Breast epithelium (tissue), 4 donors: Measurements from ENCODE around the gene MMRN1. TPM values are rescaled to one million over a fixed set of nuclear protein-coding genes. Genes with fewer than 3 reads are reported as not detected.

Experiments
- DNase-seq, 2 donors: peaks; one replicate each; pipeline ENCODE4 v3.0.0-alpha.2; 2019; ENCODE audit warnings: low spot score in 2 of 2
- H3K27ac ChIP-seq, 2 donors: fragments of 200-600 bp; sonication (generic) in 1 of 2; one replicate each; pipeline ENCODE4 v1.5.1; 2016 to 2019; ENCODE audit warnings: mild to moderate bottlenecking in 1 of 2
- H3K27me3 ChIP-seq, 2 donors: fragments of 200-600 bp; sonication (generic) in 1 of 2; one replicate each; pipeline versions ENCODE4 v1.5.1 to v1.6.0; 2017 to 2019; ENCODE audit warnings: control low read depth in 1 of 2, mild to moderate bottlenecking in 1 of 2
- H3K36me3 ChIP-seq: fragments of 200-600 bp; one replicate; pipeline ENCODE4 v1.5.1; 2019
- H3K4me1 ChIP-seq, 2 donors: fragments of 200-600 bp; sonication (generic); one replicate each; pipeline ENCODE4 v1.5.1; 2016 to 2019; ENCODE audit warnings: control low read depth in 1 of 2
- H3K4me3 ChIP-seq, 3 donors: fragments of 200-600 bp; sonication (generic); 1 replicate in 2 of 3; 2 replicates in 1 of 3; pipeline ENCODE4 v1.5.1; 2016 to 2019; ENCODE audit warnings: mild to moderate bottlenecking in 3 of 3, moderate library complexity in 2 of 3
- H3K9me3 ChIP-seq, 2 donors: fragments of 200-600 bp; sonication (generic) in 1 of 2; one replicate each; pipeline ENCODE4 v1.5.1; 2016 to 2019; ENCODE audit warnings: control low read depth in 1 of 2
- POLR2A ChIP-seq: fragments of 450-650 bp; IDR thresholded peaks from one replicate; pipeline ENCODE4 v1.6.1; 2016; ENCODE audit warnings: antibody characterized with exemption, mild to moderate bottlenecking, moderate library complexity
- POLR2AphosphoS5 ChIP-seq, 3 donors: sonication (generic); formaldehyde crosslinking; IDR thresholded peaks; one replicate each; pipeline ENCODE4 v1.6.1; 2017; ENCODE audit warnings: antibody characterized with exemption in 3 of 3
- intact Hi-C: fragments of 100-400 bp; cut with DNase I; formaldehyde crosslinking; loops from one replicate; pipeline ENCODE4 v1.15.1; 2023; ENCODE audit warnings: low total_unique reads
- total RNA-seq, 3 donors: library from RNA; depleted of rRNA; stranded (reverse); fragments of >200 nt; gene quantifications; one replicate each; pipeline ENCODE4 v1.1.0, GENCODE V29; 2016
- TF ChIP-seq, protein P1 (sequence below), 3 donors: fragments of 450-650 bp; IDR thresholded peaks; one replicate each; pipeline ENCODE4 v1.5.1; 2016 to 2017; ENCODE audit warnings: antibody characterized with exemption in 3 of 3, mild to moderate bottlenecking in 3 of 3, moderate library complexity in 3 of 3

Gene MMRN1
- total RNA-seq, 3 donors from 2014 or later: 11.0 to 83.2 (median 31.9) TPM

DNA sequence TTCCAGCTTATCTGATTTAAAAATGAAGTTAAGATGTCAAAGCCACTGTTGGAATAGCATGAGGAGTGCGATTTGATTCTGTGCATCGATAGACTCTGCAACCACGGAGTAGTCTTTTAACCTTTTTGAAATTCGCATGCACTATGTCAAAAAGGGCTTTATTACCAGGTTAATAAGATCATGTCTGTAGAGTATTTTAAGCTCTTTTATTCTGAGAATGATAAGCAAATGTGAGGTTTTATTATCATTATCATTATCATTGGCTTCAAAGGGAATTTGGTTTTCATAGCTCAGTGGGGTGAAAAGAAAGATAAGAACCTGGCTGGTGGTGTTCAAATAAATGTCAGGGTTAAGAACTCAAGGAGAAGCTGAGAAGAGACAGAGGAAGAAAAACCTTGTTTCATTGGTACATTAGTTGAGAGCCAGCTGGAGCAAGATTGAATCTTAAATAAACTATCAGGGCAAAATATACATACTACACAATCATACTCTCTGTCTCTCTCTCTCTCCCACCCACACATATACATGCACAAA lies 102.6 kb downstream of the MMRN1 start:
- intact Hi-C loops: no loop called here
- H3K36me3 ChIP-seq: no peaks in the 10 kb centered on the region
- no peak overlapping the region for H3K4me3 ChIP-seq
- H3K4me1 ChIP-seq: no peaks in the 10 kb centered on the region
- H3K9me3 ChIP-seq: no peaks in the 10 kb centered on the region
- H3K27me3 ChIP-seq: no peaks in the 10 kb centered on the region
- H3K27ac ChIP-seq: no peak overlapping the region
- no peak for DNase-seq
- TF ChIP-seq, protein P1, sequence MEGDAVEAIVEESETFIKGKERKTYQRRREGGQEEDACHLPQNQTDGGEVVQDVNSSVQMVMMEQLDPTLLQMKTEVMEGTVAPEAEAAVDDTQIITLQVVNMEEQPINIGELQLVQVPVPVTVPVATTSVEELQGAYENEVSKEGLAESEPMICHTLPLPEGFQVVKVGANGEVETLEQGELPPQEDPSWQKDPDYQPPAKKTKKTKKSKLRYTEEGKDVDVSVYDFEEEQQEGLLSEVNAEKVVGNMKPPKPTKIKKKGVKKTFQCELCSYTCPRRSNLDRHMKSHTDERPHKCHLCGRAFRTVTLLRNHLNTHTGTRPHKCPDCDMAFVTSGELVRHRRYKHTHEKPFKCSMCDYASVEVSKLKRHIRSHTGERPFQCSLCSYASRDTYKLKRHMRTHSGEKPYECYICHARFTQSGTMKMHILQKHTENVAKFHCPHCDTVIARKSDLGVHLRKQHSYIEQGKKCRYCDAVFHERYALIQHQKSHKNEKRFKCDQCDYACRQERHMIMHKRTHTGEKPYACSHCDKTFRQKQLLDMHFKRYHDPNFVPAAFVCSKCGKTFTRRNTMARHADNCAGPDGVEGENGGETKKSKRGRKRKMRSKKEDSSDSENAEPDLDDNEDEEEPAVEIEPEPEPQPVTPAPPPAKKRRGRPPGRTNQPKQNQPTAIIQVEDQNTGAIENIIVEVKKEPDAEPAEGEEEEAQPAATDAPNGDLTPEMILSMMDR (IDR thresholded peaks at IDR 0.05): no peak
- TF ChIP-seq POLR2AphosphoS5 (IDR thresholded peaks at IDR 0.05): no peak
- TF ChIP-seq POLR2A: no peak

DNA sequence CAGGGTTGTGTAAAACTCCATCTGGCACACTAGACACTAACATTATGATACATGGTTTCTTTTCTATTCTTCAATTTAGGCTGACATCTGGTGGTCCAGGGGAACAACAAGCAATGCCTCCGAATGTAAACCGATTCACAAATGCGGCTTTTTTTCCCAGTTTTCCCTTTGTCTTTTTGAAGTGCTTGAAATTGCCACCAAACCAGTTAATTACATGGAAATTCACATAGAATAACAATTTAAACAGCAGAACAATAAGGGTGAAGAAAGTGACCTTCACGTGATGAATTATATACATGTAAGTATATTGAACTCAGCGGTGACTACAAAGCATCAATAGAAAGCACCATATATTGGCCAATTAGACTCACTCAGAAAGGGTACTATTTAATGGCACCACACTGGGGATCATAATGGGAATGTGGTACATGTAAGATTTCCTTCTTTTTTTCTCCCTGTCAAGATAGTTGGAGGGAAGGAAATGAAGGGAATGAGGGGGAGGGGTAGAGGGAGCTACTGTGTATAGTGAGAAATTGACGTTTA lies 103.9 kb downstream of the MMRN1 start:
- Histone ChIP-seq H3K27me3 (no peaks in the 10 kb centered on the region), H3K4me3 (no peak overlapping the region), H3K36me3 (no peaks in the 10 kb centered on the region), H3K9me3 (no peaks in the 10 kb centered on the region), H3K27ac (no peak overlapping the region), H3K4me1 (no peaks in the 10 kb centered on the region)
- DNase-seq: no peak
- TF ChIP-seq, protein P1 (IDR thresholded peaks at IDR 0.05): no peak
- no peak for TF ChIP-seq POLR2AphosphoS5 (IDR thresholded peaks at IDR 0.05)
- TF ChIP-seq POLR2A: no peak
- intact Hi-C loops: no loop called here

GRCh38 chr4:90001023-90001422 lies 106.4 kb downstream of the MMRN1 start:
- Histone ChIP-seq H3K27ac (no peak overlapping the region), H3K9me3 (no peaks in the 10 kb centered on the region), H3K27me3 (no peaks in the 10 kb centered on the region), H3K36me3 (no peaks in the 10 kb centered on the region), H3K4me3 (no peak overlapping the region), H3K4me1 (no peaks in the 10 kb centered on the region)
- TF ChIP-seq POLR2A: no peak
- no peak for DNase-seq
- intact Hi-C loops: no loop called here

- no peak for DNase-seq
- Histone ChIP-seq H3K4me3 (no peak overlapping the region), H3K27me3 (no peaks in the 10 kb centered on the region), H3K4me1 (no peaks in the 10 kb centered on the region), H3K36me3 (no peaks in the 10 kb centered on the region), H3K27ac (no peak overlapping the region), H3K9me3 (no peaks in the 10 kb centered on the region)
- TF ChIP-seq, protein P1 (IDR thresholded peaks at IDR 0.05): no peak
- no peak for TF ChIP-seq POLR2AphosphoS5 (IDR thresholded peaks at IDR 0.05)
- intact Hi-C loops: no loop called here
These were observed 107.9 kb downstream of the MMRN1 start for GRCh38 chr4:90002441-90003062.

Other genes with a start within 250 kb of the MMRN1 start
- gene SNCA, start 57.7 kb upstream of the MMRN1 start, total RNA-seq: 10 to 100 TPM; 12.7 to 15.7 (median 15.4) TPM
- 10 to 100 TPM in 2 of 3 donors, 1 to 10 TPM in 1; 6.4 to 73.3 (median 55.7) TPM for gene CCSER1, start 232.5 kb downstream of the MMRN1 start, total RNA-seq